ENCODE measurements around the gene TUBG2.

Gene TUBG2

DNA sequence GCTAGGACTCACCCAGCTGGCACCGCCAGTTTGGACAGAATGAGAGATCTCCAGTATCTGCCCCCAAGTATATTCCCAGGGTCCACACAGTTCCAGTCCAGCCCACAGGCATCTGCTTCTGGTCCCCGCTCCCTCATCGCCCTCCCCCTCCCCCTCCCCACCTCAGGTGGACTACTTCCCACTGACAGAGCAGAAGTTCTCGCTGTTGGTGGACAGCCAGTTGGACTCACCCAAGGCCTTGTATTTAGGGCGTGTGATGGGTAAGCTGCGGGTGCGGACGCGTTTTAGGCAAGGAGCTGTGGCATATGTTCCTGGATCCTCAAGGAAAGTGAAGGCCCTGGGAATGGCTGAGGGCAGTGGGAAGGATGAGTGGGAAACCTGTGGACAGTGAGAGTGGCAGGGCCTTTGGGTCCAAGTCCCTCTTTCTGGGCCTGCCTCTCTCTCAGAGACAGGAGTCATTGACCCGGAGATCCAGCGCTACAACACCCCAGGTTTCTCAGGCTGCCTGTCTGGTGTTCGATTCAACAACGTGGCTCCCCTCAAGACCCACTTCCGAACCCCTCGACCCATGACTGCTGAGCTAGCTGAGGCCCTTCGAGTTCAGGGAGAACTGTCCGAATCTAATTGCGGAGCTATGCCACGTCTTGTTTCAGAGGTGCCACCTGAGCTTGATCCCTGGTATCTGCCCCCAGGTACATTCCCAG lies 38.2 kb downstream of the TUBG2 start:
- DNase-seq (ENCODE audit: low spot score) = no peak

DNA sequence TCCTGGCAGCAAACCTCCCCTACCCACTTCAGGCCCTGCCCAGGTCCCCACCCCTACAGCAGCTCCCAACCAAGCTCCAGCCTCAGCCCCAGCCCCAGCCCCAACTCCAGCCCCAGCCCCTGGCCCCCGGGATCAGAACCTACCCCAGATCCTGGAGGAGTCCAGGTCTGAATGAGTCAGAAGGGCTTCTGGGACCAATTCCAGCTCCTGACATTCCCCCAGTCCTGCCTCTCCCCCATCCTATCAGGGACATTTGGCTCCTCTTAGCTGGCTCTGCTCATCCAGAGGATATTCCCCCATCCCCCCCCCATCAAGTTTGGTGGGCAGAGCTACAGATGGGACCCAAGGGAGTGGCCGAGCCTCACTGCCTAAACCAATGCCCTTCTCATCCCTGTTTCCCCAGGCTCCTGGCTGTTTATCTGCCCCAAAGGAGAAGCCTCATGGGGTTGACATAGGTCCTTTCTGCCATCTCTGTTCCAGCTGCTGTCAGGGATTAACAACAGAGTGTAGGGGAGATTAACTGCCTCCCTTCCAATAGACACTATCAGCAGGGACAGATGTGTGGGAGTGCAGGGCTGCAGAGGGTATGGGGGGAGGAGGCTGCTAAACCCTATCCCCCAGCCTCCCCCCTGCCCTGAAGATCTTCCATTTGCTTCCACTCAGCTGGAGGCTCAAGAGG lies 39.8 kb downstream of the TUBG2 start:
- DNase-seq (ENCODE audit: low spot score) = peak; percentile 85

DNA sequence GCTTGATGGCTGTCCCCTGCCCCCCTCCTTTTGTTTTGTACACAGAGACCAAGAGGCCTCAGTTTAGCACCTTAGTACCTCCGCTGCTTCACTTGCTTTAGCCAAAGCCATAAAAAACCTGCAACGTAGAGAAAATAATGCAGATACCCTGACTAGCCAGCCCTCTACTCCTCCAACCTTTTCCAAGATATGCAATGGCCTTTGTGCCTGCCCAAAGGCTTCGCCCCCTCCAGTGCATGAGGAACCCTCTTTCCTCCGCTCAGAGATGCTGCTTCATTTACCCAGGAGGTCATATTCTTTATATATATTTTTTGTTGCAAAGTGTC lies 40.3 kb downstream of the TUBG2 start:
- DNase-seq (ENCODE audit: low spot score) = no peak

DNA sequence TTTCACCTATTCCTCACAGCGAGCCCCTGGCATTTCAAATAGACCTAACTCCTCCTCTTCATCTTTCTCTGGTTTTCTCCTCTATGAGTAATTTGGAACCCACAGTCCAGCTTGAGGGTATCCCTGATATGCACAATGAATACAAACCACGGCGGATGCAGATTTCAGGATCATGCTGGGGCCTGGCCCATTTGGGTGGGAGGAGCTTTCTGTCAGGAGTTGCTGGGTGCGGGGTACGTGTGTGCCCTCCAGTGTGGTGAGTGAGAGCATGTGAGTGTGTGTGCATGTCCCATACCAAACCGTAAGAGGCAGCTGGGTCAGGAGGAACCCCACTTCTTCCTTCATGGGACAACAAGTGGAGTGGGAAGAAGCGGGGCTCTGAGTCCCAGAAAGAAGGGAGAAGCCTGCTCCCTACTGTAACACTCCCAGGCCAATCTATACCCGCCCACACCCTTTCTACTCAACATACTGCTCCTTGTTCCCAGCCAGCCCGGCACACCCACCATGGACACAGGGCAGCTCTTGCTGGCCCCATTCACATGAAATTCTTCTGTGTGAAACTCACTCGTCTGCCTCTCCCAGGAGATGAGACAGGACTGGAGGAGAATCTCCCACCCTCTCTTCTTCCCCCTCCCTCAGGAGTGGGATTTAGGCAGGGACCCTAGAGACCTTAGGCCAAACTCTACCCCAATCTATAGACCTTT lies 41.7 kb downstream of the TUBG2 start:
- DNase-seq (ENCODE audit: low spot score) = no peak

DNA sequence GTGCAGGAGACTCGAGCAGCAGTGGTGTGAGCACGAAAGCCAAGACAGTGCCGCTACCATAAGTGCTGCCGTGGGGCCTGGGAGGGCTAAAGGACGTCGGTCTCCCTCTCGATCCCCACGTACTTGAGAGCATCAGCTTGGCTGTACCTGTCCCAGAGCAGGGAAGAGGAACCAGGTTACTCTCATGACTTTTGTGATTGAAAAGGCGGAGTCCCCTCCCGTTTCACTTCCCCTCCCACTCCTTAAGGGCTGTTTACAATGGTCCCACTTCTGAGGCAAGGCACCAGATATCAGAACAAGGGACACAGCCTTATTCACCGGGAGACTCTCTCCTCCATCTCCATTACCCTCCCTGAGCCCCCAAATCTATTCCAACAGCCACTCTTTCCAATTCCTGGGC lies 43.4 kb downstream of the TUBG2 start:
- DNase-seq (ENCODE audit: low spot score) = no peak

DNA sequence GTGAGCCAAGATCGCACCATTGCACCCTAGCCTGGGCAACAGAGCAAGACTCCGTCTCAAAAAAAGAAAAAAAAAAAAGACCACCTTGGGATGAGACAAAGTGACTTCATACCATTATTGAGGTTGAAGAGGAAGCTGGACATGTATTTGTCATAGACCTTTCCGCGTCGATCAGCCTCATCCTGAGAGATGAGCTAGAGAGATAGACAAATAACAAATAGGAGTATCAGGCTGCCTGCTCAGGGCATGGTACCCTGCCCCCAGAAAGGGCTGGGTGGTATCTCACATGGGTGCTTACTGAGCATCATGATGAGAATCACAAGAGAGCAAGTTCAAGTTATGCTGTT lies 45.4 kb downstream of the TUBG2 start:
- no peak for DNase-seq (ENCODE audit: low spot score)

DNA sequence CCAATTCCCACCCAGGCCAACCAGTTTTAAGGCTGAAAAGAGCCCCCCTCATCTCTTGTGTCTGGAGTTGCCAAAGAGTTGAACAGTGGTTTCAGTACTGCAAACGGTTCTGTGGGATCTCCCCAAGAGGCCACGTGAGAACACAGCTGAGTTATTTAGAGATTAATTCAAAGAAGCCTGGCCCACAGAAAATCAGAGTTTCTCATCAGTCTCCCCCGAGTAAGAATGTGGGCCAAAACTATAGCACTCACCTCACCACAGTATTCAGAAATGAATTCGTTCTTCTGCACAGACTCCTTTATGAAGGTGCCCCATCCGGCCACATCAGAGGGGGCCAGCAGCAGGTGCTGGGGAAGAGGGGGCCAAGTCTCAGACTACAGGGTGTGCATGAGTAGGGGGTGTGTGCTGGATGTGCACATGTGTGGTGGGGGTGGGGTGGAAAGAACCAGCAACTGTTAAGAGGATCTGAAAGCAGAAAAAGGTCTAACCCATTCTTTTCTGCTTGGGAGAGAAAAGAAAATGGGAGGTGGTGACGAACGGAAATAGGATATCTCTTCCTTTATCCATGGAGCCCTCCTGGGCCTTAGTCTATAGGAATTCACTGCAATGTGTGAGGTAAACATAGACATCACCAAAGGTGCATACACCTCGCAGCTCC lies 45.9 kb downstream of the TUBG2 start:
- no peak for DNase-seq (ENCODE audit: low spot score)

DNA sequence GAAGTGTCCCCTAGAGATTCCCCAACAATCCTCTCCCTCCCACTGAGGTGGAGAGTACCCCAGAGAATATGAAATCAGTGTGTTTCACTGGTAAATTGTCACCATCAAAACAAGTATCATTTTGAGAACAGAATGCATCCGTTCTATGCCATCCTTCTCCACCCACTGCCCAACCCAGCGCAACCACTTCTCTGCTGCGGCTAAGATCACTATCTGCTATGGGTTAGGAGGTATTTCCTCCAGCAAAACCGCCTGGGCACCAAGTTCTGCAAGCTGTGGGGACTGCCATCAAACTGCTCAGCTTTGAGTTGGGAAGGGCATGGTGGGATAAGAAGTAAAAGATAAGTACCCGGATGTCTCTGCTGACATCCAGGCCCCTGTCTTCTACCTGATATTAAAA lies 47.6 kb downstream of the TUBG2 start:
- DNase-seq (ENCODE audit: low spot score) = no peak

DNA sequence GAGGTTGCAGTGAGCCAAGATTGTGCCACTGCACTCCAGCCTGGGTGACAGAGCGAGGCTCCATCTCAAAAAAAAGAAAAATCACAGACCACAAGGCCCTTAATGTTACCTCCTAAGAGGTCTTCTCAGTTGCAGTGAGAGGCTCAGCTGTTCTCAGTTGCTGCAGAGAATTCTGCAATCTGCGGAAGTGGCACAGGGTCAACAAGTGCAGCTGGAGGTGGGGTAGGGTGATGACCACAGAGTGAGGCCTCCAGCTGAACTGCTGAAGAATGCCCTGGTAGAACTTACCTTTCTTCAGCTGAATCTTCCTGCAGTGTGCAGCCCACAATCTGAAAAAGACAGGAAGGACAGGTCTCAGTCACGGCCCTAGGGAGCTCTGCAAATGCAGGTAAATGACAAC lies 49.5 kb downstream of the TUBG2 start:
- DNase-seq (ENCODE audit: low spot score) = no peak

DNA sequence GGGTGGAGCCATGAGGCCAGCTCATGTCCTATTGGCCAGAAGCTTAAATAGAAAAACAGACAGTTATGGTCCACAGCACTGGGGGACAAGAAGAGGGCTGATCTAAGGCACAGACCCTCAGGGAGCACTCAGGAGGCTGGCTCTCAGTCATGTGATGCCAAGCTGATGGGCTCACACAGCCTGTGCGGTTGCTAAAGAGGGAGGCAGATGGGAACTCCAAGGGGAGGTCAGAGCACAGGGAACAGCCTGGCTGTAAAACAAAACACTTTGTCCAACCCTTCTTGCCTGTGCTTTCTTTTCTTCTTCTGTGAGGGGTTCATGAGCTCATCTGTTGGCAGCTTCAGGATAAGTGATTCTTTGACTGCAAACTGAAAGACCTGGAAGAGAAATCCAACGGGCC lies 50.5 kb downstream of the TUBG2 start:
- DNase-seq (ENCODE audit: low spot score) = no peak
